Stimulated activated naive CD8-positive, alpha-beta T cell treated with anti-CD3 and anti-CD28 coated beads, Interleukin-15, amount 100 ng/mL, for 72 hours (primary cell): Measurements from ENCODE around the gene FAM120A.
A peak's percentile ranks its signal among the peaks of the same experiment; 100 is the strongest.

Experiments used
- ATAC-seq: fragments of 150-1000 bp; cut with Tn5 transposase; 2 replicates; pipeline ENCODE4 v1.10.0; 2021; ENCODE audit warnings: mild to moderate bottlenecking, moderate library complexity
- DNase-seq, 2 donors: peaks; one replicate each; pipeline ENCODE4 v3.0.0; 2021 to 2022
- H3K27ac Mint-ChIP-seq, 2 donors: one replicate each; pipeline ENCODE4 v1.8.0; 2022; ENCODE audit warnings: mild to moderate bottlenecking in 2 of 2, mixed read lengths in 2 of 2, moderate library complexity in 2 of 2
- H3K27me3 Mint-ChIP-seq: one replicate; pipeline ENCODE4 v1.8.0; 2022; ENCODE audit warnings: mixed read lengths
- H3K4me1 Mint-ChIP-seq: one replicate; pipeline ENCODE4 v1.8.0; 2022; ENCODE audit warnings: mild to moderate bottlenecking, mixed read lengths
- H3K4me3 Mint-ChIP-seq, 2 donors: one replicate each; pipeline ENCODE4 v1.8.0; 2022; ENCODE audit warnings: mild to moderate bottlenecking in 2 of 2, mixed read lengths in 2 of 2, moderate library complexity in 1 of 2
- H3K9me3 Mint-ChIP-seq, 2 donors: one replicate each; pipeline ENCODE4 v1.8.0; 2022; ENCODE audit warnings: mixed read lengths in 2 of 2

Gene FAM120A

GRCh38 chr9:93476924-93477323 lies 25.4 kb downstream of the FAM120A start:
- peaks cover 46% of the 10 kb centered on the region for H3K4me1 Mint-ChIP-seq
- ATAC-seq (no peak), DNase-seq (no peak)
- no peak overlapping the region for H3K4me3 Mint-ChIP-seq
- no peaks in the 10 kb centered on the region for H3K27me3 Mint-ChIP-seq
- no peak overlapping the region for H3K27ac Mint-ChIP-seq
- H3K9me3 Mint-ChIP-seq: no peaks in the 10 kb centered on the region

DNA sequence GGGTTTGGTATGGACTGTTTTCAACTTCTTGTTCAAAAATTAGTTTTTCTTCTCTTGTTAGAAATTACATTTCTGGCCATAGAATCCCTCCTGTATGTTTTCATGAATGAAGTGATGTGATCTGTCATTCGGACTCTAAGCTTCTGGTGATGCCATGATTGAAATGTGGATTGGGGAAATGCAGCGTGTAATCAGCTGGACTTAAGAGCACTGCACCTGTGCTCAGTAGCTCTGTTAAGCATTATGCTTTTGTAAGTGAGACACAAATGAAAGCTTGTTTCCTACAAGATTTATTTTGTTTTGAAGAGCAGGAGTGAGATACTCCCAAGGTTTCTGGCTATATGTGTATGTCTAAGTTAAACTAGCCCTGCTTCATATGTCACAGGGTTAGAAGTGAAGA lies 25.9 kb downstream of the FAM120A start:
- no peaks in the 10 kb centered on the region for H3K27me3 Mint-ChIP-seq
- no peak for ATAC-seq
- H3K9me3 Mint-ChIP-seq: no peaks in the 10 kb centered on the region
- peaks cover 47% of the 10 kb centered on the region for H3K4me1 Mint-ChIP-seq
- no peak overlapping the region for H3K27ac Mint-ChIP-seq
- no peak overlapping the region for H3K4me3 Mint-ChIP-seq
- DNase-seq: no peak

- no peaks in the 10 kb centered on the region for H3K27me3 Mint-ChIP-seq
- peaks cover 44% of the 10 kb centered on the region for H3K4me1 Mint-ChIP-seq
- no peaks in the 10 kb centered on the region for H3K9me3 Mint-ChIP-seq
- no peak overlapping the region for H3K4me3 Mint-ChIP-seq
- no peak for ATAC-seq
- DNase-seq: no peak
- no peak overlapping the region for H3K27ac Mint-ChIP-seq
Observed at GRCh38 chr9:93479726-93480125, 28.2 kb downstream of the FAM120A start.

- Mint-ChIP-seq H3K27me3 (no peaks in the 10 kb centered on the region), H3K9me3 (no peaks in the 10 kb centered on the region), H3K27ac (no peak overlapping the region), H3K4me1 (peaks cover 39% of the 10 kb centered on the region), H3K4me3 (no peak overlapping the region)
- DNase-seq (no peak), ATAC-seq (no peak)
Observed at GRCh38 chr9:93480262-93480661, 28.8 kb downstream of the FAM120A start.

DNA sequence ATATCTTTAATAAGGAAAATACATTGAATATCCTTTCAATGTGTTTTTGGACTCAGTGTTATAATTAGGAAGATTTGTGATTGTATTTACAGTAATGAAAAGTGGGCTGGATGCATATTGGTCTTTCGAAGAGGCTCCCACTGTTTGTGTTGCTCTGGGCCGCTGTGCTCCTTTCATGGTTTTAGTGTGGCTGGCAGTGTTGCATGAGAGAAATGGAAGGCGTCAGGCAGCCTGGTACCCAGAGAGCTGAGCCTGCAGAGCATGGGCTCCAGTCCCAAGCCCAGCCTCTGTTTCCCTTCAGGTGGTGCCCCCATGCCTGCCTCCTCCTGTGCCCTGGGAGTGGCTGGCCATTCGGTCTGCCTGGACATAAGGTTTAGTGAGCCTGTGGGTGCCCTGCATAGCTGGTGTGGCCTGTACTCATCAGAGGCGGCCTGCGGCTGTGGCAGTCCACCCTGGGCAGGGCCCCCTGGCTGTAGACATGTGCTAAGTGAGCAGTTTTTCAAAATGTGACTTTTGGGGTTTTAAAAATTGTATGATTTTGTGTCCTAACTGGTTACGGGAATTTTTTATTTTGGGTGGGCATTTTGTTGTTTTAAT lies 29.3 kb downstream of the FAM120A start:
- H3K4me3 Mint-ChIP-seq: no peak overlapping the region
- H3K9me3 Mint-ChIP-seq: no peaks in the 10 kb centered on the region
- ATAC-seq (no peak), DNase-seq (no peak)
- no peak overlapping the region for H3K27ac Mint-ChIP-seq
- H3K4me1 Mint-ChIP-seq: peaks cover 39% of the 10 kb centered on the region
- no peaks in the 10 kb centered on the region for H3K27me3 Mint-ChIP-seq

GRCh38 chr9:93483497-93483896 lies 32.0 kb downstream of the FAM120A start:
- no peak for ATAC-seq
- peaks cover 42% of the 10 kb centered on the region for H3K4me1 Mint-ChIP-seq

GRCh38 chr9:93486268-93486667 lies 34.8 kb downstream of the FAM120A start:
- Mint-ChIP-seq H3K27ac (peak overlapping the region; percentile 12 to 93), H3K4me1 (peaks cover 34% of the 10 kb centered on the region), H3K9me3 (no peaks in the 10 kb centered on the region), H3K27me3 (no peaks in the 10 kb centered on the region), H3K4me3 (no peak overlapping the region)
- DNase-seq (no peak), ATAC-seq (no peak)

More at GRCh38 chr9:93483497-93483896, 32.0 kb downstream of the FAM120A start:
- Mint-ChIP-seq H3K27me3 (no peaks in the 10 kb centered on the region), H3K9me3 (no peaks in the 10 kb centered on the region), H3K27ac (no peak overlapping the region), H3K4me3 (no peak overlapping the region)
- no peak for DNase-seq

DNA sequence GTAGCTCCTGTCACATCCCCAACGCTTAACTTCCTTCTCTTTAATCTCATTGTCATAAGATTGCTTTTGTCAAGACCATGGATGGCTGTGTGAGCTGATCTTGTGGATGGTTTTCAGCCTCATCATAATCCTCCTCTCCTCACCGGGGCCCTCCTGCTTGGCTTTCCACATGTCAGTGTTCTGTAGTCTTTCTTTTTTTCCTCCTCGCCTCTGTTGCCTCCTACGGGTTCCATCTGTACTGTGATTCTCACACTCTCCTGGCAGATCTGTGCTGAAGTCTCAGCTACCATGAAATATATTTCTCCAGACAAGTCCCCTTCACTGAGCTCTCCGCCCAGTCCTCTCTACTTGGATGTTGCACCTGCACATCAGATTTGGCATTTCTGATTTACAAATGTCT lies 36.8 kb downstream of the FAM120A start:
- DNase-seq: no peak
- ATAC-seq: no peak
- H3K4me3 Mint-ChIP-seq: no peak overlapping the region
- H3K4me1 Mint-ChIP-seq: peaks cover 26% of the 10 kb centered on the region
- no peaks in the 10 kb centered on the region for H3K9me3 Mint-ChIP-seq
- no peaks in the 10 kb centered on the region for H3K27me3 Mint-ChIP-seq
- peak overlapping the region in 1 of 2 donors; percentile 33 for H3K27ac Mint-ChIP-seq

DNA sequence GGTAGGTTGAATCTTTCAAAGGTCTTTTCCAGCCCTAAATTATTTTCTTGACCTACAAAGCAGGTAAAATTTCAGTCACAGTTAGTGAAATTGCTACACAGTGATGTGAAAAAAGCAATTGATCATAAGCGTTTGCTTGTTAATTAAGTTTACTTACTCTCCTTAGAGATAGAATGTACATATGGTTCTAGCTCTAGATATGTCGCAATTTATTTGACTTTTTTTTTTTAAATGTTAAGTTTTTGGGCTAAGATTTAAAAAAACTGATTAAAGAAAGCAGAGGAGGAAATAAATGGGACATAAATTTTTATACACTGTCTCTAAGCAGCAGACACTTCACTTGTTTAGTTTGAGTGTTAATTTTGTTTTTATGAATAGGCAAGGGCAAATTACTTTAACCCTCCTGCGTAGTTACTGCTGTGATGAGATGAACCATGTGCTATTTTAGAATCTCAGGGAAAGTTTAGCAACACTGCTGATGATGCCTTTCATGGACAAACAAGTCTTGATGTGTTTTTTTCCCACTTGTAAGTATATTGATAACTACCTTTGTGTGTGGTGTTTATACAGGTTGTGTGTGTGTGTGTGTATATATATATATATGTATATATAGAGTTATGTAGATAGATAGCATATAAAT lies 40.2 kb downstream of the FAM120A start:
- Mint-ChIP-seq H3K27ac (no peak overlapping the region), H3K9me3 (no peaks in the 10 kb centered on the region), H3K4me3 (no peak overlapping the region), H3K4me1 (peaks cover 32% of the 10 kb centered on the region), H3K27me3 (no peaks in the 10 kb centered on the region)
- no peak for DNase-seq
- no peak for ATAC-seq

- H3K27ac Mint-ChIP-seq: peak overlapping the region in 1 of 2 donors; percentile 52
- no peak for DNase-seq
- no peaks in the 10 kb centered on the region for H3K9me3 Mint-ChIP-seq
- no peak for ATAC-seq
- no peaks in the 10 kb centered on the region for H3K27me3 Mint-ChIP-seq
- H3K4me3 Mint-ChIP-seq: no peak overlapping the region
- H3K4me1 Mint-ChIP-seq: peaks cover 30% of the 10 kb centered on the region
Observed at GRCh38 chr9:93492327-93492726, 40.8 kb downstream of the FAM120A start.

DNA sequence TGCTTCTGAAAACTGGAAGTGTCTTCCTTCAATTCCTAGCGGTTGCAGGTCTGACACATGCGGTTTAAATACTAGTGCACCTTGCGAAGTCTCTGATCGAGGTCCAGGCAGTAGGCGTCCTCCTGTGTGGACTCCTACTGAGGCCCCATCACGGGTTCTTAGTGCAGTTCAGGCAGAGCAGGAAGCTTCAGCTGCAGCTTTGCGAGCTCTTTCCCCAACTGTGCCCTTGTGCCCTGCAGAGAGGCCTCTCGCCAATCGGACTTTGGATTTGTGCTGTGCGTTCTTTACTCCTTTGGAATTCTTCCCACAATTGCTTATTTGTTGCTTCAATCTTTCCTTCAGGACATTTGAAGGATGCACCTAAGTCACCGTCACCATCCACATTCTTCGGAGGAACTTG lies 42.5 kb downstream of the FAM120A start:
- Mint-ChIP-seq H3K9me3 (no peaks in the 10 kb centered on the region), H3K4me3 (no peak overlapping the region), H3K27ac (peak overlapping the region in 1 of 2 donors; percentile 54), H3K4me1 (peaks cover 29% of the 10 kb centered on the region), H3K27me3 (no peaks in the 10 kb centered on the region)
- ATAC-seq: no peak
- DNase-seq: no peak

- H3K9me3 Mint-ChIP-seq: no peaks in the 10 kb centered on the region
- H3K4me1 Mint-ChIP-seq: peaks cover 50% of the 10 kb centered on the region
- ATAC-seq (no peak), DNase-seq (no peak)
- H3K27ac Mint-ChIP-seq: peak overlapping the region in 1 of 2 donors; percentile 1
- no peaks in the 10 kb centered on the region for H3K27me3 Mint-ChIP-seq
- no peak overlapping the region for H3K4me3 Mint-ChIP-seq
Observed at GRCh38 chr9:93496285-93496684, 44.8 kb downstream of the FAM120A start.

DNA sequence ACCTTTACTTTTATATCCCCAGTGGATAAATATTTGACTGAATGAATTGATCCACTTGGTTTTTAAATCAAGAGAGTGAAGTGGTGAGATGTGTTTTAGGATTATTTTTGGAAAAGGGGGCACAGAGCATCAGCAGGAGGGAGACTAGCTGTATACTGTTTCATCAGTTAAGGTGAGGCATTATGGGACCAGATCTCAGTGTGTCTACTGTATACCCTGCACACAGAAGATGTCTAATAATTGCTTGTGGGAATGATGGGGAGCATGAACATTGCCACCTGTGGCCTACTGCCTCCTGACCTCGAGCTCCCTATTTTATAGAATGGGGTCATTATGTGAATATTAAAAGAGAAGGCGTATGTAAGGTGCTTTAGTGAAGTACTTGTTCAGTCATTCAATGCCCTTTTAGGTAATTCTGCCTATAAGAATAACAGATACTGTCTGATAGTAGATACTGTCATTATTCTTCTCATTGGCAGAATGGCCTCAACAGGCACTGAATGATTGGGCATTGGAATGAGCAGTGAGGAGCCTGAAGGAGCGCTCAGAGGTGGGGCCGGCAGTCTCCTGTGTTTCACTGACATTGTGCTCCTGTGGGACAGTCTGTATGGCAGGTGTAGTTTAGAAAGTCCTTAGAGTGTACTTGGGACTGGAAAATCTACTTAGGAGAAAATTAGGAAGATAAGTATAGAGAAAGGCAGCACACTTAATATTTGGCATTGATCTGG lies 49.2 kb downstream of the FAM120A start:
- H3K4me3 Mint-ChIP-seq: peak overlapping the region; percentile 55 to 77
- H3K27me3 Mint-ChIP-seq: no peaks in the 10 kb centered on the region
- DNase-seq (no peak), ATAC-seq (peak; percentile 40)
- H3K9me3 Mint-ChIP-seq: no peaks in the 10 kb centered on the region
- peaks cover 62% of the 10 kb centered on the region for H3K4me1 Mint-ChIP-seq
- peak overlapping the region; percentile 88 to 94 for H3K27ac Mint-ChIP-seq

DNA sequence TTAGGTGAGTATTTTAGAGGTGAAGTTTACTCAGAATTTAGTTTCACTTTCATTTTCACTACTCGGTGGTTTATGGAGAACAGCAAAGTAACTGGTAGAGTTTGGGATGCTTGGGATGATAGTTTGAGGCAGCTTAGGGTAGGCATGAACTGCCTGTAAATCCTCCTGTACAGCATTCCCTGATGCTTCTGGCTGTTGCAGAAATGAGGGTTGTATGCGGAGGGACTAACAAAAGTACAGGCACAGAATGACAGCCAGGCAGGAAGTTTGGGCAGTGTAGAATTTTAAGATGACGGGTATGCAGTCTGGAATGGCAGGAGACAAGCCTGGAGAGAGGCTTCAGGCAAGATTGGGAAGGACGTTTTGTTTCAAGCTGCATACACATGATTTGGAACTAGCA lies 49.9 kb downstream of the FAM120A start:
- ATAC-seq (no peak), DNase-seq (no peak)
- peaks cover 62% of the 10 kb centered on the region for H3K4me1 Mint-ChIP-seq

DNA sequence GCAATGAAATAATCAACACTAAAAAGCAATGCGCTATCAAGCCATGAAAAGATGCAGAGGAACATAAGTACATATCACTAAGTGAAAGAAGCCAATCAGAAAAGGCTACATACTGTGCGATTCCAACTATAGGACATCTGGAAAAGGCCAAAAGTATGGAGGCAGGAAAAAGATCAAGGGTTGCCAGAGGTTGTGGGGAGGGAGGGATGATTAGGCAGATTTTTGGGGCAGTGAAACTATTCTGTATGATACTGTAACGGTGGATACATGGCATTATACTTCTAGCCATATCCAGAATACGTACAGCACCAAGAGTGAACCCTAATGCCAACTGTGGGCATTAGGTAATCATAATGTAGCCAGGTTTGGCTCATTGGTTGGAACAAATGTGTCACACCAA lies 51.9 kb downstream of the FAM120A start:
- H3K27me3 Mint-ChIP-seq: no peaks in the 10 kb centered on the region
- H3K9me3 Mint-ChIP-seq: no peaks in the 10 kb centered on the region
- no peak overlapping the region for H3K27ac Mint-ChIP-seq
- DNase-seq (no peak), ATAC-seq (no peak)
- H3K4me1 Mint-ChIP-seq: peaks cover 72% of the 10 kb centered on the region
- H3K4me3 Mint-ChIP-seq: no peak overlapping the region

More for the DNA sequence above, 49.9 kb downstream of the FAM120A start:
- Mint-ChIP-seq H3K27me3 (no peaks in the 10 kb centered on the region), H3K27ac (peak overlapping the region; percentile 79 to 94), H3K4me3 (peak overlapping the region; percentile 55 to 77), H3K9me3 (no peaks in the 10 kb centered on the region)

GRCh38 chr9:93505541-93506132 lies 54.2 kb downstream of the FAM120A start:
- H3K27me3 Mint-ChIP-seq: no peaks in the 10 kb centered on the region
- peaks cover 70% of the 10 kb centered on the region for H3K4me1 Mint-ChIP-seq
- no peaks in the 10 kb centered on the region for H3K9me3 Mint-ChIP-seq
- H3K27ac Mint-ChIP-seq: peak overlapping the region in 1 of 2 donors; percentile 6
- ATAC-seq (no peak), DNase-seq (no peak)
- no peak overlapping the region for H3K4me3 Mint-ChIP-seq
